ENCODE data around the gene GDF10. TPM values are rescaled to one million over a fixed set of nuclear protein-coding genes. Genes with fewer than 3 reads are reported as not detected.

The GDF10 gene
- total and polyA plus RNA-seq, 9 of the 15 experiments (the other 6 are each of a cell fraction or from before 2014, with no cell fraction given): 0.03 to 0.20 (median 0.11) TPM; not detected in 6

DNA sequence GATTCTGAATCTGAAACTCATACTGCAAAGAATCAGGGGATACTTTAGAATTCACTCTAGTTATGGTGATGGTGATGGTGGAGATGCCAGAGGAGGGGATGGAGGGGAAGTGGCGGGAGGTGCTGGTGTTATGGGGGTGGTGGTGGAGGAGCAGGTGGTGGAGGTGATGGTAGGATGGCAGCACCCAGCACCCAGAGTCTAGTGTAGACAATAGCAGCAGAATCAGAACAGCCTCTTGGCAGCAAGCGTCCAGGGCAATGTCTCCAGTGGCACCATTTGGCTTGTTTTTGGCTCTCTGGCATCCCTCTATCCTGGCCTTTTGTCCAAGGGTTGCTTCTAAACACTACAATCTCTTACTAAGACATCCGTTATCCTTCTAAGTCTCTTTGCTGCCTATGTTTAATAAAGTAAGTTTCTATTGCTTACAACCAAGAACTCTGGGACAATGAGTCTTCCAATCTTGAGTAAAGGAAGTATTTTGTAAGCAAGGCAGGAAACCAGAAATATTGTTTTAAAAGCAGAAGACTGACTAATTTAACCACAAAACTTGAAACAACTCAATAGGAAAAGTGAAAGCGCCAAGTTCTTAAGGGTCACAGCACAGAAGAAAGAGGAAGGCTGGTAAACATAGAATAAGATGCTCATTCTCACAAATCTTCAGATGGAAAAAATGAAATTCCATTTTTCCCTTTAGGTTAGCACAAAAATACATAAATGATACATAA is 42.4 kb upstream of the GDF10 start (continued):
- no peak for TF ChIP-seq NEUROD1 (IDR thresholded peaks at IDR 0.05; ENCODE audit: borderline replicate concordance, low read depth, low read length, partially characterized antibody)
- TF ChIP-seq, protein P1, sequence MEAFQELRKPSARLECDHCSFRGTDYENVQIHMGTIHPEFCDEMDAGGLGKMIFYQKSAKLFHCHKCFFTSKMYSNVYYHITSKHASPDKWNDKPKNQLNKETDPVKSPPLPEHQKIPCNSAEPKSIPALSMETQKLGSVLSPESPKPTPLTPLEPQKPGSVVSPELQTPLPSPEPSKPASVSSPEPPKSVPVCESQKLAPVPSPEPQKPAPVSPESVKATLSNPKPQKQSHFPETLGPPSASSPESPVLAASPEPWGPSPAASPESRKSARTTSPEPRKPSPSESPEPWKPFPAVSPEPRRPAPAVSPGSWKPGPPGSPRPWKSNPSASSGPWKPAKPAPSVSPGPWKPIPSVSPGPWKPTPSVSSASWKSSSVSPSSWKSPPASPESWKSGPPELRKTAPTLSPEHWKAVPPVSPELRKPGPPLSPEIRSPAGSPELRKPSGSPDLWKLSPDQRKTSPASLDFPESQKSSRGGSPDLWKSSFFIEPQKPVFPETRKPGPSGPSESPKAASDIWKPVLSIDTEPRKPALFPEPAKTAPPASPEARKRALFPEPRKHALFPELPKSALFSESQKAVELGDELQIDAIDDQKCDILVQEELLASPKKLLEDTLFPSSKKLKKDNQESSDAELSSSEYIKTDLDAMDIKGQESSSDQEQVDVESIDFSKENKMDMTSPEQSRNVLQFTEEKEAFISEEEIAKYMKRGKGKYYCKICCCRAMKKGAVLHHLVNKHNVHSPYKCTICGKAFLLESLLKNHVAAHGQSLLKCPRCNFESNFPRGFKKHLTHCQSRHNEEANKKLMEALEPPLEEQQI (IDR thresholded peaks at IDR 0.05): no peak
- TF ChIP-seq FOXK1 (CRISPR knock-in tag; IDR thresholded peaks at IDR 0.05; ENCODE audit: borderline replicate concordance): no peak
- no peak for TF ChIP-seq EP400 (IDR thresholded peaks at IDR 0.05)
- TF ChIP-seq CHD2 (IDR thresholded peaks at IDR 0.05; ENCODE audit: low read depth, low read length): no peak

DNA sequence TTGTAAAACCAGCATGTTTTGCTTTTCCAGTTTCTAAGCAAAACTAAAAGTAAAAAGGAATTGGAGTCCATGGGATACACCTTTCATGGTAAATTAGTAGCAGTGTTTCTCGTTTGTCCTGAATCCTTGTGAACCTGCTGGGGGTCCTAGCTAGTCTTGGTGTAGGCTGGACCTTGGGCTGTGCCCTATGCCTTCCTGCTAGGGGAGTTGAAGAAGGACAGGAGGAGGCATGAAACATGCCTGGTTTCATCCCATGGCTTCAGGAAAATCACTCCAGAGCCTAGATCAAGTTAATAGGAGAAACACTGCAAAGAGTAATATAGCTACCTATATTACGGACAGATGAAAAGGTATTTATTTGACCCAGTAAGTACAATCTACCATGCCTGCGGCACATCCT is 41.1 kb upstream of the GDF10 start:
- TF ChIP-seq EHMT2 (IDR thresholded peaks at IDR 0.05): no peak
- TF ChIP-seq HMGN3 (IDR thresholded peaks at IDR 0.05; ENCODE audit: borderline replicate concordance, extremely low read depth, insufficient read length, low read depth, low read length): no peak
- TF ChIP-seq RHOXF2B (CRISPR knock-in tag; conservative IDR thresholded peaks at IDR 0.05): no peak
- no peak for TF ChIP-seq ZNF586 (CRISPR knock-in tag; conservative IDR thresholded peaks at IDR 0.05)
- TF ChIP-seq, protein P2, sequence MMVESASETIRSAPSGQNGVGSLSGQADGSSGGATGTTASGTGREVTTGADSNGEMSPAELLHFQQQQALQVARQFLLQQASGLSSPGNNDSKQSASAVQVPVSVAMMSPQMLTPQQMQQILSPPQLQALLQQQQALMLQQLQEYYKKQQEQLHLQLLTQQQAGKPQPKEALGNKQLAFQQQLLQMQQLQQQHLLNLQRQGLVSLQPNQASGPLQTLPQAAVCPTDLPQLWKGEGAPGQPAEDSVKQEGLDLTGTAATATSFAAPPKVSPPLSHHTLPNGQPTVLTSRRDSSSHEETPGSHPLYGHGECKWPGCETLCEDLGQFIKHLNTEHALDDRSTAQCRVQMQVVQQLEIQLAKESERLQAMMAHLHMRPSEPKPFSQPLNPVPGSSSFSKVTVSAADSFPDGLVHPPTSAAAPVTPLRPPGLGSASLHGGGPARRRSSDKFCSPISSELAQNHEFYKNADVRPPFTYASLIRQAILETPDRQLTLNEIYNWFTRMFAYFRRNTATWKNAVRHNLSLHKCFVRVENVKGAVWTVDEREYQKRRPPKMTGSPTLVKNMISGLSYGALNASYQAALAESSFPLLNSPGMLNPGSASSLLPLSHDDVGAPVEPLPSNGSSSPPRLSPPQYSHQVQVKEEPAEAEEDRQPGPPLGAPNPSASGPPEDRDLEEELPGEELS (CRISPR knock-in tag; IDR thresholded peaks at IDR 0.05; ENCODE audit: borderline replicate concordance): no peak
- TF ChIP-seq ZNF232 (CRISPR knock-in tag; IDR thresholded peaks at IDR 0.05): no peak
- TF ChIP-seq PHTF2 (CRISPR knock-in tag; IDR thresholded peaks at IDR 0.05): no peak
- no peak for TF ChIP-seq BRF1 (IDR thresholded peaks at IDR 0.05; ENCODE audit: borderline replicate concordance, extremely low read depth, insufficient read length)
- no peak for TF ChIP-seq ZNF717 (CRISPR knock-in tag; IDR thresholded peaks at IDR 0.05)
- no peak for TF ChIP-seq TCF7 (IDR thresholded peaks at IDR 0.05; ENCODE audit: borderline replicate concordance)
- TF ChIP-seq SOX6 (IDR thresholded peaks at IDR 0.05): no peak
- peaks cover 7% of the 10 kb centered on the region; the same call in 1 of the 2 replicates for H4K20me1 ChIP-seq (replicated peaks; ENCODE audit: control insufficient read depth, insufficient read depth, low read length)
- H3K27me3 ChIP-seq (ENCODE audit: control insufficient read depth in 2 of 2, insufficient read depth in 2 of 2, low read length in 2 of 2): peaks cover 6 to 33% of the 10 kb centered on the region in 2 experiments; a peak in 4 of 5 replicates
- CTCF ChIA-PET (ENCODE audit: low intra/inter-chr PET ratio): interaction anchor here (2.3 kb wide), 1 partner anchor 81 kb away, joined by 9 read pairs; no protein-coding TSS in a partner anchor
- 7% methylated on average over 3 of the region's 3 CpGs for WGBS (ENCODE audit: insufficient coverage, low coverage, missing lambda C conversion rate)
- POLR2A ChIA-PET: interaction anchor here (0.5 to 0.7 kb wide), 2 partner anchors 15 to 23 kb away, joined by 3 read pairs; no protein-coding TSS in a partner anchor
- H3K4me1 ChIP-seq (replicated peaks in 1 of 2; ENCODE audit: control insufficient read depth in 2 of 2, insufficient read depth in 2 of 2, low read length in 2 of 2): peaks cover 0 to 4% of the 10 kb centered on the region in 2 experiments; a peak in 2 of 5 replicates
- no peak for ATAC-seq
- no peak overlapping the region for H3K27ac ChIP-seq (ENCODE audit: extremely low read depth, low read depth, low read length)
- BruUV-seq (replicated peaks): no TSS peak
- H3K79me2 ChIP-seq (ENCODE audit: control insufficient read depth, insufficient read depth, low read length): no peaks in the 10 kb centered on the region
- H3K9me3 ChIP-seq (replicated peaks; ENCODE audit: control insufficient read depth, insufficient read depth, low read depth, low read length): no peaks in the 10 kb centered on the region
- no peak overlapping the region for H3K9ac ChIP-seq (ENCODE audit: insufficient read depth in 1 of 2, low read depth in 2 of 2, low read length in 2 of 2)
- no peak overlapping the region for H2AFZ ChIP-seq (ENCODE audit: low read depth, low read length)
- H3K4me3 ChIP-seq: no peak overlapping the region
- no peak for DNase-seq (ENCODE audit: extremely low read depth in 1 of 4, low spot score in 3 of 4)
- no peak overlapping the region for H3K4me2 ChIP-seq (ENCODE audit: insufficient read depth, low read length)
- no peaks in the 10 kb centered on the region for H3K36me3 ChIP-seq (ENCODE audit: control insufficient read depth, insufficient read depth, low read length)
- no peak for FAIRE-seq
- intact Hi-C loops (cut with micrococcal nuclease): no loop called here
- in situ Hi-C loops (cut with MboI): no loop called here
- no peaks in the 10 kb centered on the region for H3K9me1 ChIP-seq (ENCODE audit: control insufficient read depth, insufficient read depth, low read length)

All from K562 (cell line).